Measurements from ENCODE around the gene SLC4A4. TPM values are rescaled to one million over a fixed set of nuclear protein-coding genes. Genes with fewer than 3 reads are reported as not detected.
"Not testable (repeated sequence)": the region's sequence is repeated elsewhere in the genome, so short reads cannot be mapped to it uniquely, and the experiment has no call there.

SLC4A4 gene
- total RNA-seq, 1 experiment from 2014 or later: 0.92 TPM

DNA sequence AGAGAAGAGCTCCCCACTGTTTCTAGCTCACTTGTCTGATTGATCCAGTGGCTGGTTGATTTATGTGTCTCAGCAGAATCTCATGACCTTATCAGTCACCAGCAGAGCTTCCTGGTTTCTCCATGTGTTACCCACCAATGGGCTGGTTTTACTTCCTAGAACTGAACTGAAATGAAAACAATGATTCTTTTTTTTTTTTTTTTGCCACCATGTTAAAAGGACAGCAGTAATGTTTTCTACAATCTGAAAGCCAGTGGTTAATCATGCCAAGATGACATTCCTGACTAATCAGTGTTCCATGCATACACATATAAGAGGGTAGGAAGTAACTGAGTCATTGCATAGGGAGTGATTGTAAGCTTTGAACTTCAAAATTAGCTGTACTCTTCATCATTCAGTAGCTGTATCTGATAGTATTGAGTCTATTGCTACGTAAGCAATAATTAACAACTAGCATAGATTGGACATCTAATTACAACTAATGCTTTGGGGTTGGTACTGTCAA lies 67.7 kb downstream of the SLC4A4 start:
- H3K4me1 Mint-ChIP-seq: 0 out of 4 replicates have a peak, but pooled peaks cover 0 to 4% of the 10 kb centered on the region in 2 experiments

DNA sequence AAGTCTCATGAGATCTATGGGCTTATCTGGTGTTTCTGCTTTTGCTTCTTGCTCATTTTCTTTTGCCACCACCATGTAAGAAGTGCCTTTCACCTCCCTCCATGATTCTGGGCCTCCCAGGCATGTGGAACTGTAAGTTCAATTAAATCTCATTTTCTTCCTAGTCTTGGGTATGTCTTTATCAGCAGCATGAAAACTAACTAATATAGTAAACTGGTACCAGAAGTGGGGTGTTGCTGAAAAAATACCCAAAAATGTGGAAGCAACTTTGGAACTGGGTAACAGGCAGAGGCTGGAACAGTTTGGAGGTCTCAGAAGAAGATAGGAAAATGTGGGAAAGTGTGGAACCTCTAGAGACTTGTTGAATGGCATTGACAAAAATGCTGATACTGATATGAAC lies 70.1 kb downstream of the SLC4A4 start:
- not testable (repeated sequence) for H3K27ac Mint-ChIP-seq; H3K18ac ChIP-seq (ENCODE audit: insufficient read length, low read depth, low read length)

More for the DNA sequence above, 67.7 kb downstream of the SLC4A4 start:
- Histone ChIP-seq H3K27ac (ENCODE audit: insufficient read length, low read depth, low read length) (no peak overlapping the region), H4K8ac (replicated peaks; ENCODE audit: insufficient read length, low read depth, low read length) (no peak overlapping the region), H3K4me2 (ENCODE audit: insufficient read depth, insufficient read length, low read length) (no peak overlapping the region), H3K56ac (ENCODE audit: insufficient read length, low read depth, low read length) (no peak overlapping the region), H2BK15ac (ENCODE audit: low read depth, low read length) (no peak overlapping the region), H2AFZ (ENCODE audit: low read length) (no peak overlapping the region), H4K20me1 (ENCODE audit: control insufficient read depth, insufficient read depth, insufficient read length) (no peaks in the 10 kb centered on the region), H4K5ac (ENCODE audit: insufficient read length, low read depth, low read length) (no peak overlapping the region), H2BK20ac (ENCODE audit: low read depth, low read length, poor library complexity, severe bottlenecking) (no peak overlapping the region), H3K9me3 (ENCODE audit: control insufficient read depth, low read depth, low read length) (no peaks in the 10 kb centered on the region), H3K4ac (ENCODE audit: low read depth, low read length) (no peak overlapping the region), H2BK12ac (ENCODE audit: insufficient read length, low read depth, low read length) (no peak overlapping the region), H3K18ac (ENCODE audit: insufficient read length, low read depth, low read length) (no peak overlapping the region), H2AK5ac (ENCODE audit: insufficient read length, low read length) (no peak overlapping the region), H3K23ac (ENCODE audit: insufficient read length, low read depth, low read length) (no peak overlapping the region), H3K79me1 (ENCODE audit: insufficient read depth, low read depth, low read length, poor library complexity, severe bottlenecking) (no peaks in the 10 kb centered on the region), H3K23me2 (ENCODE audit: insufficient read length, low read depth, low read length, poor library complexity, severe bottlenecking) (no peaks in the 10 kb centered on the region), H4K91ac (ENCODE audit: insufficient read length, low read depth, low read length) (no peak overlapping the region), H3K27me3 (ENCODE audit: insufficient read depth, low read length) (no peaks in the 10 kb centered on the region), H3T11ph (ENCODE audit: low read length) (no peak overlapping the region), H3K14ac (ENCODE audit: insufficient read depth, low read length) (no peak overlapping the region), H3K4me1 (ENCODE audit: insufficient read depth, low read length) (no peaks in the 10 kb centered on the region), H2BK120ac (ENCODE audit: low read depth, low read length, poor library complexity, severe bottlenecking) (no peak overlapping the region), H2BK5ac (ENCODE audit: insufficient read length, low read length) (no peak overlapping the region), H3K9ac (ENCODE audit: extremely low read depth, insufficient read length, low read length) (no peak overlapping the region), H3K79me2 (ENCODE audit: insufficient read depth, low read length) (no peaks in the 10 kb centered on the region)
- no CpG with 5 or more reads among the region's 1 CpG for WGBS (ENCODE audit: extremely low coverage, insufficient read length, low lambda C conversion rate)
- H3K27ac Mint-ChIP-seq: no peak overlapping the region
- TF ChIP-seq, protein P1, sequence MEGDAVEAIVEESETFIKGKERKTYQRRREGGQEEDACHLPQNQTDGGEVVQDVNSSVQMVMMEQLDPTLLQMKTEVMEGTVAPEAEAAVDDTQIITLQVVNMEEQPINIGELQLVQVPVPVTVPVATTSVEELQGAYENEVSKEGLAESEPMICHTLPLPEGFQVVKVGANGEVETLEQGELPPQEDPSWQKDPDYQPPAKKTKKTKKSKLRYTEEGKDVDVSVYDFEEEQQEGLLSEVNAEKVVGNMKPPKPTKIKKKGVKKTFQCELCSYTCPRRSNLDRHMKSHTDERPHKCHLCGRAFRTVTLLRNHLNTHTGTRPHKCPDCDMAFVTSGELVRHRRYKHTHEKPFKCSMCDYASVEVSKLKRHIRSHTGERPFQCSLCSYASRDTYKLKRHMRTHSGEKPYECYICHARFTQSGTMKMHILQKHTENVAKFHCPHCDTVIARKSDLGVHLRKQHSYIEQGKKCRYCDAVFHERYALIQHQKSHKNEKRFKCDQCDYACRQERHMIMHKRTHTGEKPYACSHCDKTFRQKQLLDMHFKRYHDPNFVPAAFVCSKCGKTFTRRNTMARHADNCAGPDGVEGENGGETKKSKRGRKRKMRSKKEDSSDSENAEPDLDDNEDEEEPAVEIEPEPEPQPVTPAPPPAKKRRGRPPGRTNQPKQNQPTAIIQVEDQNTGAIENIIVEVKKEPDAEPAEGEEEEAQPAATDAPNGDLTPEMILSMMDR (conservative IDR thresholded peaks at IDR 0.05): no peak
- no peak for DNase-seq
- peaks cover 7 to 12% (median 10%) of the 10 kb centered on the region in 3 experiments; a peak in 6 of 7 replicates for H3K36me3 Mint-ChIP-seq (ENCODE audit: insufficient read depth in 1 of 3, low read depth in 3 of 3)
- no peaks in the 10 kb centered on the region; the same call in 1 of the 2 replicates for H3K27me3 Mint-ChIP-seq (ENCODE audit: low read depth)
- H3K9me3 Mint-ChIP-seq: peaks cover 12 to 14% of the 10 kb centered on the region in 2 experiments
- H3K4me3 Mint-ChIP-seq: no peak overlapping the region

More for the DNA sequence above, 70.1 kb downstream of the SLC4A4 start:
- H3K23me2 ChIP-seq (ENCODE audit: insufficient read length, low read depth, low read length, poor library complexity, severe bottlenecking); H3K23ac ChIP-seq (ENCODE audit: insufficient read length, low read depth, low read length); H3K27ac ChIP-seq (ENCODE audit: insufficient read length, low read depth, low read length); H3K79me1 ChIP-seq (ENCODE audit: insufficient read depth, low read depth, low read length, poor library complexity, severe bottlenecking); H3K4me1 ChIP-seq (ENCODE audit: insufficient read depth, low read length); H2AFZ ChIP-seq (ENCODE audit: low read length); H2AK5ac ChIP-seq (ENCODE audit: insufficient read length, low read length); H3K27me3 Mint-ChIP-seq (ENCODE audit: low read depth); H4K91ac ChIP-seq (ENCODE audit: insufficient read length, low read depth, low read length); H4K20me1 ChIP-seq (ENCODE audit: control insufficient read depth, insufficient read depth, insufficient read length); H3K79me2 ChIP-seq (ENCODE audit: insufficient read depth, low read length); H3K4me3 Mint-ChIP-seq; H3K4me1 Mint-ChIP-seq; H2BK5ac ChIP-seq (ENCODE audit: insufficient read length, low read length); H4K8ac ChIP-seq (replicated peaks; ENCODE audit: insufficient read length, low read depth, low read length); H3K4me2 ChIP-seq (ENCODE audit: insufficient read depth, insufficient read length, low read length); H2BK120ac ChIP-seq (ENCODE audit: low read depth, low read length, poor library complexity, severe bottlenecking); H3K56ac ChIP-seq (ENCODE audit: insufficient read length, low read depth, low read length); H3K4ac ChIP-seq (ENCODE audit: low read depth, low read length); H3K9me3 ChIP-seq (ENCODE audit: control insufficient read depth, low read depth, low read length); H2BK12ac ChIP-seq (ENCODE audit: insufficient read length, low read depth, low read length); H3K9ac ChIP-seq (ENCODE audit: extremely low read depth, insufficient read length, low read length); H3K14ac ChIP-seq (ENCODE audit: insufficient read depth, low read length); H2BK15ac ChIP-seq (ENCODE audit: low read depth, low read length); H4K5ac ChIP-seq (ENCODE audit: insufficient read length, low read depth, low read length); H3T11ph ChIP-seq (ENCODE audit: low read length); DNase-seq; H3K27me3 ChIP-seq (ENCODE audit: insufficient read depth, low read length); H2BK20ac ChIP-seq (ENCODE audit: low read depth, low read length, poor library complexity, severe bottlenecking): not testable (repeated sequence)
- Mint-ChIP-seq H3K36me3 (ENCODE audit: insufficient read depth in 1 of 3, low read depth in 3 of 3) (peaks cover 7 to 12% (median 10%) of the 10 kb centered on the region in 3 experiments; a peak in 6 of 7 replicates), H3K9me3 (peaks cover 12 to 14% of the 10 kb centered on the region in 2 experiments)

All from H9 (cell line).